GM12873 (cell line): ENCODE results near the gene RELL1.

ENCODE experiments used
- CTCF ChIP-seq: IDR thresholded peaks from 2 replicates; pipeline ENCODE4 v1.5.1; 2012; ENCODE audit warnings: low read depth, mild to moderate bottlenecking, moderate library complexity, low read length, control low read depth; ENCODE audit not compliant: insufficient read depth; ENCODE audit errors: missing control alignments

RELL1 gene

GRCh38 chr4:37645736-37646135, 40.4 kb downstream of the RELL1 start:
- TF ChIP-seq CTCF, result no peak

DNA sequence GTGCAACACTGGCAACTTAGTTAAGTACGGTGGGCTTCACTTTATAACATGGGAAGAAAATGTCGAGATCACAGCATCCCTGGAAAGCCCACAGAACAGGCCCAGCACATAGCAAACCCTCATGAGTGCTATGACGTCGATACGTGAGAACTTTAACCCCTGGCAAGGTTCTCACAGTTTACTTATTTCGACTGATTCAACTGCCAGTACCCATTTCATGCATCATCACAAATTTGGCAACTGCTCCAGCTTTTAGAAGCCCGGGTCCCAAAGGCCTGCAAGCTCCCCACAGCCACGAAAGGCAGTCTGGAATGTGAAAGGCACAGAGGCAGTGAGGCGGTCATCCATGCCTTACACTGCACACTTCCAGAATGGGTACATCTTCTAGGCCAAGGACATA, 41.2 kb downstream of the RELL1 start:
- TF ChIP-seq CTCF, result no peak

DNA sequence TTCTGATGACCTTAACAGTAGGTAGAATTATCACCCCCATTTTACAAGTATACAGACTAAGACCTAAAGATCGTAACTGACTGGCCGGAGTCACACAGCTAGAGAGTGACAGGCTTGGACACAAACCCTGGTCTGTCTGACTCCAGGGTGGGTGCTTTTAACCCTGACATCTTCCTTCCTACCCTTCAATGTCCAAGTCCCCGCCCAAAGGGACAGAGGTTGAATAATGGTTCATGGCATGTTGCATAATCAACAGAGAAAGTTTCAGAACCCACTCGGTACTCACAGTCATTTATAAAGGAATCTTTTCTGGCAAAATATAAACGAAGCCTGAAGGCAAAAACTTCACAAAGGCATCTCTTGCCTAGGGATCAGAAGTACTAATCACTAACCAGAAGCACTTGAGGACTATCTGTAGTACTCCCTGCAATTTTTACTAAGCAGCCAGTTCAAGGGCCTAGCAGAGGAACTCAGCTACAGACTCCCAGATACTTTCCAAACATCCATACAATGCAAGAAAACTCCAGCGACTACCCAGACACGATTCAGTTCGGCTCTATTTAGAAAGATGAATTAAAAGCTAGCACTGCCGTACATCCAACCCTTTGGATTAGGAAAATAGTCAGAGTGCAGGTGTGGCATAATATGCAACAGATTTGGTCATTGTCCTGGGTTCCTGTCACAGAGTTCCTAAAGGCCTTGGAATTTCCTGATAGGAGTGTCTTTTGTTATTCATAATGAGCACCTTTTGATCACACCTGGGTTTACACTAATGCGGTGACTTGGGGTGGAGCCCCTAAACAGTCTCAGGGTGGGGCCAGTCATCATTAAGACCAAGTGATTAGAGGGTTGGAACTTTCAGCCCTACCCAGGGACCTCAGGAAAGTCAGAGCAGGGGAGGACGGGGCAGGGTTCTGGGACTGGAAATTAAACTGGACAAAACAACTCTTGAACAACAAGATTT, 44.0 kb downstream of the RELL1 start:
- no peak for TF ChIP-seq CTCF

GRCh38 chr4:37641352-37641751, 44.8 kb downstream of the RELL1 start:
- TF ChIP-seq CTCF, result no peak

DNA sequence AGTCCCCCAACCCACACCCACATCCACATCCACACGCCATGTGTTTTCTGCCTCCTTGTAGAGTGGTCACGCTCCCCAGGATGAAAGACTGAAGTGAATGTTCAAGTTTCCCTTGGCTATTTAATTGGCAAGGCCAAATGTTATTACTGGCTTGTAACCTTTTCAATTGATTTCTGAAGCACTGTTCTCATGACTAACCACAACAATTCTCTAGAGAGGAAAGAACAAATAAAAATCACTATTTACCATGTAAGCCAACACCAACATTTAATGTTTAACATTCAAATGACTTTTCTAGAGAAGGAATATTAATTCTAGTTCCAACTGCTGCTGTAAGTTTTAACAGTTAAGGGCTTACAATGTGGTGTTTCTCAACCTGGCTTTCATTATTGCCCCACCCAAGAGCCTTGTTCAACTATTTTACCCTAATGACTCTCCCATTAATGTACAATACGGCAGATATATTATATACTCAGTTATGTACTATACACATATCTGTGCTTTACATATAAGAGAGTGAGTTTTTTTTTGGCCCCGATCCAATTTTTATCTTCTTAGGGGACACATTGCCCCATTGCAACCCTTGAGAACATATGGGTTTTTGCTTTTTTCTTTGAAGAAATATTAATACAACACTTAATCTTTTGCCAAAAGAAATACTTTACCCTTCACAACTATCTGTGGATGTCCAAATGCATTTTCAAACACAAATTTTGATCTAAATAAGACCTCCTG, 46.5 kb downstream of the RELL1 start:
- no peak for TF ChIP-seq CTCF

DNA sequence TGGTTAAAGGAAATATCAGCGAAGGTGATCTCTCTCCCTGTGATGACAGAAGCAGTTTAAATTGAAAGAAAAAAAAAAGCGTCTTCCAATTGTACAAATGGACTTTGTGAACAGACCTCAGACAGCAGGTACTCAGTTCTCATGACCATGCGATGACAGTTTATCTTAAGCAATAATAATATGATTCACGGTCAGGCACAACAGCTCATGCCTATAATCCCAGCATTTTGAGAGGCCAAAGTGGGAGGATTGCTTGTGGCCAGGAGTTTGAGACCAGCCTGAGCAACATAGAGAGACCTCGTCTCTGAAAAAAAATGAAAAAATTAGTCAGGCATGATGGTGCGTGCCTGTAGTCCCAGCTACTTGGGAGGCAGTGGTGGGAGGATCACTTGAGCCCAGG, 51.0 kb downstream of the RELL1 start:
- TF ChIP-seq CTCF, result no peak

DNA sequence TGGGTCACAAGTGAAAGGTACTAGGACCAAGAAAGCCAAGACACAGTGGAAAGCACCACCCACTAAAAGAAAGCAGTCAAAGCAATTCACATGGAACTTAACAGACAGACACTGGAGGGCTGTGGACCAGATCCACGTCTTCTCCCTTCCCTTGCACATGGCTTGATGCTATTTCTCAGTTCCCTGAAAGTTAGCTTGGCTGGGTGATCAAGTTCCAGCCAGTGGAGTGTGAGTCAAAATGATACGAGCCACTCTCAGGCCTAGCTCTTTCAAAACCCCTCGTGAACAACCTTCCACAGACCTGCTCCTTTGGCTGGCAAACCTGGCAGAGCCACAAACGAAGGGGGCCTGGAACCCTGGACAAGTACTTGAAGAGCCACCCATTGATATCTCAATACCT, 52.0 kb downstream of the RELL1 start:
- TF ChIP-seq CTCF, result no peak
